Caco-2 (cell line): Measurements from ENCODE around the gene MPO. TPM values are rescaled to one million over a fixed set of nuclear protein-coding genes. Genes with fewer than 3 reads are reported as not detected.

Source experiments
- BruUV-seq: library from RNA; stranded (reverse); fragments of 400-500 nt; replicated peaks from 2 replicates; lab custom pipeline; 2021; lab: Mats Ljungman, UMichigan
- CTCF ChIA-PET: fragments of 300-600 bp; sonication (Branson Sonifier 250); formaldehyde crosslinking; loops from one replicate; lab custom pipeline; 2022; ENCODE audit warnings: antibody characterized with exemption; lab: Charles Lee
- POLR2A ChIA-PET: fragments of 300-600 bp; sonication (Branson Sonifier 250); formaldehyde crosslinking; loops from one replicate; lab custom pipeline; 2022; ENCODE audit warnings: antibody characterized with exemption; lab: Charles Lee
- DNase-seq, 2 experiments: peaks; one replicate each; pipeline versions ENCODE4 v3.0.0 to v3.0.0-alpha.2; 2020 to 2022
- H3K27me3 ChIP-seq: replicated peaks from 2 replicates; pipeline ENCODE4 v1.6.0; 2011; ENCODE audit warnings: low read length; ENCODE audit not compliant: control insufficient read depth, insufficient read depth
- H3K36me3 ChIP-seq: 2 replicates; pipeline ENCODE4 v1.5.1; 2011; ENCODE audit warnings: low read length; ENCODE audit not compliant: control insufficient read depth, insufficient read depth
- H3K4me1 ChIP-seq: fragments of 250-450 bp; sonication (Bioruptor Pico); 2 replicates; pipeline ENCODE4 v1.5.1; 2020; ENCODE audit warnings: mild to moderate bottlenecking
- H3K4me3 ChIP-seq: 2 replicates; pipeline ENCODE4 v1.5.1; 2011; ENCODE audit warnings: low read depth, mild to moderate bottlenecking, control low read depth, low read length
- H3K9me3 ChIP-seq: fragments of 250-450 bp; sonication (Bioruptor Pico); 2 replicates; pipeline ENCODE4 v1.5.1; 2020; ENCODE audit warnings: mild to moderate bottlenecking, moderate library complexity
- H3K27ac Mint-ChIP-seq: one replicate; pipeline ENCODE4 v1.8.0; 2022; ENCODE audit warnings: mixed read lengths; ENCODE audit not compliant: unreplicated experiment
- H3K27me3 Mint-ChIP-seq: one replicate; pipeline ENCODE4 v1.8.0; 2022; ENCODE audit warnings: mixed read lengths; ENCODE audit not compliant: insufficient read depth, unreplicated experiment
- H3K36me3 Mint-ChIP-seq: one replicate; pipeline ENCODE4 v1.8.0; 2022; ENCODE audit warnings: mild to moderate bottlenecking, mixed read lengths; ENCODE audit not compliant: insufficient read depth, unreplicated experiment
- H3K4me1 Mint-ChIP-seq: one replicate; pipeline ENCODE4 v1.8.0; 2022; ENCODE audit warnings: low read depth, mixed read lengths; ENCODE audit not compliant: unreplicated experiment
- H3K4me3 Mint-ChIP-seq: one replicate; pipeline ENCODE4 v1.8.0; 2022; ENCODE audit warnings: mild to moderate bottlenecking, moderate library complexity, mixed read lengths; ENCODE audit not compliant: unreplicated experiment
- H3K9me3 Mint-ChIP-seq: one replicate; pipeline ENCODE4 v1.8.0; 2022; ENCODE audit warnings: mixed read lengths; ENCODE audit not compliant: unreplicated experiment
- CTCF ChIP-seq, 2 experiments: fragments of 200-600 bp in 1 of 2; IDR thresholded peaks; 1 replicate in 1 of 2; 2 replicates in 1 of 2; pipeline versions ENCODE4 v1.5.1 to v1.8.0; 2011 to 2022; ENCODE audit warnings: antibody characterized with exemption in 1 of 2, control low read depth in 1 of 2, inconsistent platforms in 1 of 2, low read depth in 1 of 2, low read length in 1 of 2, mild to moderate bottlenecking in 1 of 2, moderate library complexity in 1 of 2; ENCODE audit not compliant: insufficient read depth in 1 of 2, severe bottlenecking in 1 of 2, unreplicated experiment in 1 of 2
- intact Hi-C: fragments of 100-400 bp; cut with micrococcal nuclease; formaldehyde crosslinking; loops from one replicate; pipeline ENCODE4 v1.10.0; 2022; ENCODE audit not compliant: unreplicated experiment
- total RNA-seq: library from RNA; stranded (reverse); gene quantifications from 2 replicates; pipeline ENCODE4 v1.2.3, GENCODE V29; 2022

Gene MPO
- total RNA-seq, 1 experiment from 2014 or later = 0.23 TPM

GRCh38 chr17:58309918-58310259, 29.2 kb upstream of the MPO start:
- no peaks in the 10 kb centered on the region for H3K27me3 Mint-ChIP-seq
- H3K4me3 Mint-ChIP-seq = no peak overlapping the region
- H3K27ac Mint-ChIP-seq = no peak overlapping the region
- no peak for DNase-seq
- no peak overlapping the region for H3K4me3 ChIP-seq
- no peaks in the 10 kb centered on the region for H3K27me3 ChIP-seq
- TF ChIP-seq CTCF (IDR thresholded peaks at IDR 0.05; ENCODE audit: insufficient read depth in 1 of 2, low read depth in 1 of 2, low read length in 1 of 2, severe bottlenecking in 1 of 2, unreplicated experiment in 1 of 2) = no peak
- H3K4me1 Mint-ChIP-seq = peaks cover 5% of the 10 kb centered on the region
- ChIA-PET CTCF (interaction anchor here (0.6 to 1.4 kb wide), 2 partner anchors 61 to 108 kb away, joined by 3 to 6 read pairs; no protein-coding TSS in a partner anchor), POLR2A (no interaction called here)
- H3K9me3 ChIP-seq = no peaks in the 10 kb centered on the region
- no peaks in the 10 kb centered on the region for H3K36me3 Mint-ChIP-seq
- H3K4me1 ChIP-seq = no peaks in the 10 kb centered on the region
- H3K36me3 ChIP-seq = no peaks in the 10 kb centered on the region
- intact Hi-C loops = no loop called here
- no TSS peak for BruUV-seq
- no peaks in the 10 kb centered on the region for H3K9me3 Mint-ChIP-seq

- ChIA-PET CTCF (interaction anchor here (0.6 to 3.2 kb wide), 5 partner anchors 8 to 108 kb away, joined by 3 to 16 read pairs (median 6); partner anchors contain the start of gene RNF43), POLR2A (no interaction called here)
- BruUV-seq = no TSS peak
- H3K9me3 ChIP-seq = no peaks in the 10 kb centered on the region
- peaks cover 5% of the 10 kb centered on the region for H3K4me1 Mint-ChIP-seq
- no peak for TF ChIP-seq CTCF (IDR thresholded peaks at IDR 0.05; ENCODE audit: insufficient read depth in 1 of 2, low read depth in 1 of 2, low read length in 1 of 2, severe bottlenecking in 1 of 2, unreplicated experiment in 1 of 2)
- no peak overlapping the region for H3K27ac Mint-ChIP-seq
- H3K4me3 ChIP-seq = no peak overlapping the region
- H3K27me3 ChIP-seq = no peaks in the 10 kb centered on the region
- no peaks in the 10 kb centered on the region for H3K9me3 Mint-ChIP-seq
- H3K4me3 Mint-ChIP-seq = no peak overlapping the region
- no peaks in the 10 kb centered on the region for H3K36me3 ChIP-seq
- no peaks in the 10 kb centered on the region for H3K36me3 Mint-ChIP-seq
- intact Hi-C loops = no loop called here
- H3K27me3 Mint-ChIP-seq = no peaks in the 10 kb centered on the region
- DNase-seq = no peak
- H3K4me1 ChIP-seq = no peaks in the 10 kb centered on the region
Measured at GRCh38 chr17:58308985-58309917, 28.5 kb upstream of the MPO start.

- Histone ChIP-seq H3K4me3 (no peak overlapping the region), H3K36me3 (no peaks in the 10 kb centered on the region), H3K4me1 (no peaks in the 10 kb centered on the region), H3K9me3 (no peaks in the 10 kb centered on the region), H3K27me3 (no peaks in the 10 kb centered on the region)
- POLR2A ChIA-PET = no interaction called here
- Mint-ChIP-seq H3K27ac (no peak overlapping the region), H3K4me1 (peaks cover 5% of the 10 kb centered on the region), H3K27me3 (no peaks in the 10 kb centered on the region), H3K4me3 (no peak overlapping the region), H3K9me3 (no peaks in the 10 kb centered on the region), H3K36me3 (no peaks in the 10 kb centered on the region)
- no TSS peak for BruUV-seq
- intact Hi-C loops = no loop called here
- CTCF ChIA-PET = interaction anchor here (0.7 to 3.2 kb wide), 6 partner anchors 9 to 139 kb away, joined by 3 to 16 read pairs (median 4); partner anchors contain the start of genes RNF43 and SUPT4H1
- DNase-seq = peak; percentile 56 to 62
- TF ChIP-seq CTCF (IDR thresholded peaks at IDR 0.05; ENCODE audit: insufficient read depth in 1 of 2, low read depth in 1 of 2, low read length in 1 of 2, severe bottlenecking in 1 of 2, unreplicated experiment in 1 of 2) = peak; percentile 15 to 56
Measured at GRCh38 chr17:58308173-58308984, 27.6 kb upstream of the MPO start.
